H1 (cell line): ENCODE measurements around the gene SPC25. TPM values are rescaled to one million over a fixed set of nuclear protein-coding genes. Genes with fewer than 3 reads are reported as not detected.

ENCODE experiments used
- CTCF ChIA-PET: fragments of 300-600 bp; sonication (Branson Sonifier 250); formaldehyde crosslinking; loops from one replicate; lab custom pipeline; 2021; ENCODE audit not compliant: partially characterized antibody; lab: Charles Lee
- POLR2A ChIA-PET: fragments of 300-600 bp; sonication (Branson Sonifier 250); formaldehyde crosslinking; loops from one replicate; lab custom pipeline; 2021; ENCODE audit warnings: inconsistent platforms; ENCODE audit not compliant: partially characterized antibody; lab: Charles Lee
- DNase-seq, 2 experiments: peaks; one replicate each; pipeline versions ENCODE4 v3.0.0 to v3.0.0-alpha.2; 2010 to 2022; ENCODE audit warnings: low spot score in 2 of 2, low read depth in 1 of 2, mixed read lengths in 1 of 2
- FAIRE-seq: peaks from 2 replicates; lab custom pipeline; 2011; peaks lifted over from hg19 to GRCh38; lab: Jason Lieb, UNC
- H2AFZ ChIP-seq: 2 replicates; pipeline ENCODE4 v1.8.1; 2012; ENCODE audit warnings: low read length, inconsistent platforms
- H2AK5ac ChIP-seq: 2 replicates; pipeline ENCODE4 v1.6.1; 2013; ENCODE audit warnings: low read depth, low read length
- H2BK120ac ChIP-seq: replicated peaks from 2 replicates; pipeline ENCODE3; 2013; ENCODE audit warnings: low read depth, low read length, inconsistent platforms
- H2BK12ac ChIP-seq: 2 replicates; pipeline ENCODE4 v1.6.1; 2013; ENCODE audit warnings: low read depth, low read length
- H2BK15ac ChIP-seq: 2 replicates; pipeline ENCODE4 v1.6.1; 2013; ENCODE audit warnings: low read length
- H2BK20ac ChIP-seq: 2 replicates; pipeline ENCODE4 v1.6.1; 2013; ENCODE audit warnings: low read length
- H2BK5ac ChIP-seq: 2 replicates; pipeline ENCODE4 v1.6.1; 2013; ENCODE audit warnings: low read depth, low read length
- H3K14ac ChIP-seq: 2 replicates; pipeline ENCODE4 v1.6.1; 2013; ENCODE audit warnings: inconsistent platforms; ENCODE audit not compliant: insufficient read length
- H3K18ac ChIP-seq: 2 replicates; pipeline ENCODE4 v1.6.1; 2013; ENCODE audit warnings: low read length; ENCODE audit errors: extremely low read depth
- H3K23ac ChIP-seq: 2 replicates; pipeline ENCODE4 v1.6.1; 2013; ENCODE audit warnings: inconsistent platforms; ENCODE audit not compliant: insufficient read length
- H3K23me2 ChIP-seq: 2 replicates; pipeline ENCODE4 v1.6.1; 2013; ENCODE audit warnings: low read depth, low read length
- H3K27ac ChIP-seq: 2 replicates; pipeline ENCODE4 v1.6.1; 2011; ENCODE audit warnings: low read depth, low read length, inconsistent platforms
- H3K27me3 ChIP-seq, 4 experiments: replicated peaks in 1 of 4; 1 replicate in 1 of 4; 2 replicates in 3 of 4; pipeline versions ENCODE4 v1.6.1 to v1.8.1; 2011 to 2013; ENCODE audit warnings: low read length in 3 of 4, mild to moderate bottlenecking in 3 of 4, inconsistent platforms in 2 of 4, mixed read lengths in 2 of 4, moderate library complexity in 1 of 4; ENCODE audit not compliant: control insufficient read depth in 3 of 4, insufficient read depth in 3 of 4; ENCODE audit errors: extremely low read depth in 1 of 4
- H3K36me3 ChIP-seq, 4 experiments: 2 replicates each; pipeline versions ENCODE4 v1.6.1 to v1.8.1; 2011 to 2013; ENCODE audit warnings: mild to moderate bottlenecking in 4 of 4, low read length in 3 of 4, moderate library complexity in 2 of 4, control low read depth in 1 of 4, inconsistent platforms in 1 of 4; ENCODE audit not compliant: insufficient read depth in 4 of 4, control insufficient read depth in 2 of 4
- H3K4ac ChIP-seq: replicated peaks from 2 replicates; pipeline ENCODE3; 2013; ENCODE audit warnings: low read length, low read depth, mixed read lengths, inconsistent platforms; ENCODE audit not compliant: insufficient read length
- H3K4me1 ChIP-seq, 4 experiments: replicated peaks in 1 of 4; 1 replicate in 1 of 4; 2 replicates in 3 of 4; pipeline versions ENCODE4 v1.6.1 to v1.8.1; 2011 to 2013; ENCODE audit warnings: low read length in 3 of 4, inconsistent platforms in 2 of 4, mixed read lengths in 1 of 4; ENCODE audit not compliant: insufficient read depth in 4 of 4, control insufficient read depth in 3 of 4
- H3K4me2 ChIP-seq, 2 experiments: 2 replicates each; pipeline versions ENCODE4 v1.6.1 to v1.8.1; 2011 to 2013; ENCODE audit warnings: low read depth in 2 of 2, low read length in 2 of 2, control low read depth in 1 of 2, inconsistent platforms in 1 of 2, mild to moderate bottlenecking in 1 of 2; ENCODE audit not compliant: insufficient read depth in 1 of 2
- H3K4me3 ChIP-seq, 4 experiments: fragments of 200-600, 300-600 bp in 1 of 4; sonication (generic), shearing (Covaris generic), sonication (Bioruptor Twin) in 1 of 4; 2 replicates each; pipeline versions ENCODE4 v1.5.1 to v1.8.1; 2011 to 2016; ENCODE audit warnings: low read length in 4 of 4, low read depth in 3 of 4, control low read depth in 2 of 4, inconsistent platforms in 2 of 4, mild to moderate bottlenecking in 2 of 4, mixed read lengths in 1 of 4, moderate library complexity in 1 of 4; ENCODE audit not compliant: insufficient read depth in 2 of 4; ENCODE audit errors: extremely low read depth in 1 of 4
- H3K56ac ChIP-seq: replicated peaks from 2 replicates; pipeline ENCODE3; 2013; ENCODE audit warnings: low read depth, mild to moderate bottlenecking, mixed read lengths, low read length, inconsistent platforms; ENCODE audit not compliant: insufficient read length
- H3K79me1 ChIP-seq: 2 replicates; pipeline ENCODE4 v1.6.1; 2013; ENCODE audit warnings: low read depth, low read length, control low read depth
- H3K79me2 ChIP-seq, 2 experiments: 2 replicates each; pipeline versions ENCODE4 v1.6.1 to v1.8.1; 2012 to 2013; ENCODE audit warnings: low read length in 2 of 2, mild to moderate bottlenecking in 2 of 2, inconsistent platforms in 1 of 2; ENCODE audit not compliant: insufficient read depth in 2 of 2, control insufficient read depth in 1 of 2
- H3K9ac ChIP-seq, 4 experiments: replicated peaks in 1 of 4; 1 replicate in 1 of 4; 2 replicates in 3 of 4; pipeline versions ENCODE4 v1.6.1 to v1.8.1; 2011 to 2013; ENCODE audit warnings: low read depth in 3 of 4, low read length in 3 of 4, control low read depth in 2 of 4, mild to moderate bottlenecking in 2 of 4, moderate library complexity in 2 of 4, inconsistent platforms in 1 of 4; ENCODE audit errors: extremely low read depth in 1 of 4
- H3K9me3 ChIP-seq, 2 experiments: 2 replicates each; pipeline versions ENCODE4 v1.6.1 to v1.8.1; 2012 to 2013; ENCODE audit warnings: mild to moderate bottlenecking in 2 of 2, moderate library complexity in 2 of 2, control low read depth in 1 of 2, inconsistent platforms in 1 of 2, low read depth in 1 of 2, low read length in 1 of 2, mixed read lengths in 1 of 2; ENCODE audit not compliant: insufficient read depth in 2 of 2
- H4K20me1 ChIP-seq, 2 experiments: replicated peaks in 1 of 2; 2 replicates each; pipeline versions ENCODE3 to v1.8.1; 2011 to 2013; ENCODE audit warnings: inconsistent platforms in 2 of 2, low read length in 2 of 2, mild to moderate bottlenecking in 1 of 2; ENCODE audit not compliant: insufficient read depth in 2 of 2, control insufficient read depth in 1 of 2
- H4K5ac ChIP-seq: 2 replicates; pipeline ENCODE4 v1.6.1; 2013; ENCODE audit warnings: low read length, low read depth, mixed read lengths, inconsistent platforms; ENCODE audit not compliant: insufficient read length
- H4K8ac ChIP-seq: 2 replicates; pipeline ENCODE4 v1.8.0; 2013; ENCODE audit warnings: mild to moderate bottlenecking, moderate library complexity, low read length, inconsistent platforms; ENCODE audit not compliant: insufficient read depth; ENCODE audit errors: extremely low read depth
- H4K91ac ChIP-seq: replicated peaks from 2 replicates; pipeline ENCODE3; 2013; ENCODE audit warnings: low read length, mixed read lengths, inconsistent platforms; ENCODE audit not compliant: insufficient read length
- EP300 ChIP-seq, 2 experiments: IDR thresholded peaks; 1 replicate in 1 of 2; 2 replicates in 1 of 2; pipeline ENCODE4 v1.6.1; 2011 to 2012; ENCODE audit warnings: low read depth in 2 of 2, low read length in 2 of 2, mild to moderate bottlenecking in 2 of 2, borderline replicate concordance in 1 of 2, inconsistent platforms in 1 of 2, moderate library complexity in 1 of 2
- GABPA ChIP-seq: IDR thresholded peaks from 2 replicates; pipeline ENCODE4 v1.6.1; 2011; ENCODE audit warnings: mild to moderate bottlenecking, low read length, moderate library complexity, borderline replicate concordance; ENCODE audit not compliant: insufficient read depth
- KDM1A ChIP-seq: fragments of 200-600, 300-600 bp; sonication (generic); IDR thresholded peaks from 2 replicates; pipeline ENCODE4 v1.7.1; 2016; ENCODE audit warnings: mild to moderate bottlenecking, low read length, borderline replicate concordance
- RAD21 ChIP-seq, 2 experiments: IDR thresholded peaks in 1 of 2; conservative IDR thresholded peaks in 1 of 2; 2 replicates each; pipeline ENCODE4 v1.6.1; 2011; ENCODE audit warnings: low read depth in 2 of 2, low read length in 2 of 2, improper control_type of control experiment in 1 of 2, inconsistent platforms in 1 of 2, mild to moderate bottlenecking in 1 of 2, moderate library complexity in 1 of 2
- RBBP5 ChIP-seq: IDR thresholded peaks from 2 replicates; pipeline ENCODE4 v1.7.1; 2012; ENCODE audit warnings: low read depth, mild to moderate bottlenecking, inconsistent platforms, low read length, moderate library complexity, borderline replicate concordance
- SP1 ChIP-seq: IDR thresholded peaks from 2 replicates; pipeline ENCODE4 v1.6.1; 2011; ENCODE audit warnings: low read depth, low read length
- SRF ChIP-seq: IDR thresholded peaks from 2 replicates; pipeline ENCODE4 v1.6.1; 2011; ENCODE audit warnings: mild to moderate bottlenecking, low read depth, low read length, moderate library complexity
- TBP ChIP-seq: IDR thresholded peaks from 2 replicates; pipeline ENCODE4 v1.6.1; 2011; ENCODE audit warnings: low read depth, low read length, improper control_type of control experiment
- WGBS, 2 experiments: shearing (Covaris generic) in 1 of 2; methylation state at CpG; one replicate each; pipeline versions ENCODE4 v1.1.6 to v1.1.7; 2013 to 2015; ENCODE audit warnings: low lambda C conversion rate in 2 of 2, mixed read lengths in 2 of 2, inconsistent platforms in 1 of 2, low coverage in 1 of 2, missing lambda C conversion rate in 1 of 2; ENCODE audit not compliant: insufficient replicate concordance in 2 of 2, insufficient coverage in 1 of 2, insufficient read length in 1 of 2; ENCODE audit errors: extremely low coverage in 1 of 2, missing lambda C conversion rate in 1 of 2; 5-methylcytosine and 5-hydroxymethylcytosine counted together
- polyA plus RNA-seq, 7 experiments: library from polyadenylated mRNA; depleted of rRNA in 3 of 7; stranded (reverse) in 5 of 7; unstranded in 2 of 7; fragments of >200 nt in 5 of 7; fragments of 200-250 nt in 2 of 7; gene quantifications; 1 replicate in 5 of 7; 2 replicates in 1 of 7; 4 replicates in 1 of 7; pipeline versions ENCODE4 v1.2.1 to v1.2.3, GENCODE V29; 2011 to 2013; ENCODE audit warnings: missing spikeins in 2 of 7, mixed read lengths in 2 of 7
- total RNA-seq: library from RNA; stranded (reverse); fragmentation: NEBNext Ultra II Directional; extraction: Animal tissue kit (Norgen Biotek cat#: 25700); gene quantifications from 2 replicates; pipeline ENCODE4 v1.2.1, GENCODE V29; 2021
- TF ChIP-seq, protein P1 (sequence below): IDR thresholded peaks from 2 replicates; pipeline ENCODE4 v1.6.1; 2012; ENCODE audit warnings: inconsistent platforms
- TF ChIP-seq, protein P2 (sequence below), 3 experiments: IDR thresholded peaks; 1 replicate in 2 of 3; 2 replicates in 1 of 3; pipeline versions ENCODE4 v1.5.1 to v1.6.1; 2011; ENCODE audit warnings: low read length in 3 of 3, mild to moderate bottlenecking in 3 of 3, inconsistent platforms in 2 of 3, low read depth in 1 of 3, moderate library complexity in 1 of 3; ENCODE audit not compliant: insufficient read depth in 1 of 3; ENCODE audit errors: control extremely low read depth in 1 of 3

Gene SPC25
- total and polyA plus RNA-seq, 2 of the 8 experiments (the other 6 are each of a cell fraction or from before 2014, with no cell fraction given), result 21.0 to 34.7 TPM

DNA sequence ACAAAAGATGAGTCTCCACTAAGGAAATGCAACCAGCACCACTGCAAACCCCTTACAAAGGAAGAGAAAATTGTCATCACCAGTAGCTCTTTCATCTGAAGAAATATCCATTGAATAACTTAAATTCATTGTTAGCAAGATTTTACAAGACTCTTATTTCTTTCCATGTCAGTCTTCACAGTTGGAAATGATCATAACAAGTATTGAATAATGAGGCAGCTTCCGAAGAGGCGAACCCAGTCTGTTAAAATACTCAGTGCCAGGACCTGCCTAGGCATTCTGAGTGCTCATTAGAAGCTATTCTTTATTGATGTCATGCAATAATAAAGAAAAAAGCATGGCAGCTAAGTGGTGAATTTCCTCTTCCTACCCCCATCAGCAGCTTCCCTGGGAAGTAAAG lies 54.3 kb downstream of the SPC25 start:
- Histone ChIP-seq H3K4ac (no peak overlapping the region), H2BK15ac (no peak overlapping the region), H3K4me2 (no peak overlapping the region), H3K23ac (no peak overlapping the region), H4K5ac (no peak overlapping the region), H3K18ac (no peak overlapping the region), H4K20me1 (no peaks in the 10 kb centered on the region), H2AFZ (no peak overlapping the region), H2BK20ac (no peak overlapping the region), H3K9me3 (no peaks in the 10 kb centered on the region; a peak in 1 of 4 replicates), H3K36me3 (no peaks in the 10 kb centered on the region), H4K8ac (no peak overlapping the region), H2BK120ac (no peak overlapping the region), H3K79me2 (no peaks in the 10 kb centered on the region), H2BK12ac (no peak overlapping the region), H2AK5ac (no peak overlapping the region), H3K79me1 (no peaks in the 10 kb centered on the region), H3K27me3 (no peaks in the 10 kb centered on the region), H3K4me3 (no peak overlapping the region), H2BK5ac (no peak overlapping the region), H3K14ac (no peak overlapping the region), H3K56ac (no peak overlapping the region), H3K9ac (no peak overlapping the region), H3K27ac (no peak overlapping the region), H3K23me2 (no peaks in the 10 kb centered on the region), H4K91ac (no peak overlapping the region), H3K4me1 (no peaks in the 10 kb centered on the region)
- POLR2A ChIA-PET, result interaction anchor here (0.6 kb wide), 1 partner anchor 15 kb away, joined by 3 read pairs; no protein-coding TSS in a partner anchor
- FAIRE-seq (no peak), DNase-seq (no peak)
- 86% methylated on average over 2 of the region's 2 CpGs; no CpG with 5 or more reads in 1 of the 2 experiments for WGBS, 2 experiments
- CTCF ChIA-PET, result interaction anchor here (0.7 to 2.2 kb wide), 5 partner anchors 11 to 488 kb away, joined by 3 to 8 read pairs (median 5); no protein-coding TSS in a partner anchor
- TF ChIP-seq, protein P1, sequence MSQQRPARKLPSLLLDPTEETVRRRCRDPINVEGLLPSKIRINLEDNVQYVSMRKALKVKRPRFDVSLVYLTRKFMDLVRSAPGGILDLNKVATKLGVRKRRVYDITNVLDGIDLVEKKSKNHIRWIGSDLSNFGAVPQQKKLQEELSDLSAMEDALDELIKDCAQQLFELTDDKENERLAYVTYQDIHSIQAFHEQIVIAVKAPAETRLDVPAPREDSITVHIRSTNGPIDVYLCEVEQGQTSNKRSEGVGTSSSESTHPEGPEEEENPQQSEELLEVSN, result no peak
- TF ChIP-seq GABPA (no peak), KDM1A (no peak), SRF (no peak), EP300 (IDR thresholded peaks at IDR 0.05; ENCODE audit: borderline replicate concordance in 1 of 2, low read depth in 2 of 2, low read length in 2 of 2) (no peak), RBBP5 (no peak), SP1 (no peak), RAD21 (IDR thresholded peaks at IDR 0.05 in 1 of 2, conservative IDR thresholded peaks at IDR 0.05 in 1 of 2; ENCODE audit: low read depth in 2 of 2, low read length in 2 of 2) (no peak), TBP (no peak)
- TF ChIP-seq, protein P2, sequence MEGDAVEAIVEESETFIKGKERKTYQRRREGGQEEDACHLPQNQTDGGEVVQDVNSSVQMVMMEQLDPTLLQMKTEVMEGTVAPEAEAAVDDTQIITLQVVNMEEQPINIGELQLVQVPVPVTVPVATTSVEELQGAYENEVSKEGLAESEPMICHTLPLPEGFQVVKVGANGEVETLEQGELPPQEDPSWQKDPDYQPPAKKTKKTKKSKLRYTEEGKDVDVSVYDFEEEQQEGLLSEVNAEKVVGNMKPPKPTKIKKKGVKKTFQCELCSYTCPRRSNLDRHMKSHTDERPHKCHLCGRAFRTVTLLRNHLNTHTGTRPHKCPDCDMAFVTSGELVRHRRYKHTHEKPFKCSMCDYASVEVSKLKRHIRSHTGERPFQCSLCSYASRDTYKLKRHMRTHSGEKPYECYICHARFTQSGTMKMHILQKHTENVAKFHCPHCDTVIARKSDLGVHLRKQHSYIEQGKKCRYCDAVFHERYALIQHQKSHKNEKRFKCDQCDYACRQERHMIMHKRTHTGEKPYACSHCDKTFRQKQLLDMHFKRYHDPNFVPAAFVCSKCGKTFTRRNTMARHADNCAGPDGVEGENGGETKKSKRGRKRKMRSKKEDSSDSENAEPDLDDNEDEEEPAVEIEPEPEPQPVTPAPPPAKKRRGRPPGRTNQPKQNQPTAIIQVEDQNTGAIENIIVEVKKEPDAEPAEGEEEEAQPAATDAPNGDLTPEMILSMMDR (IDR thresholded peaks at IDR 0.05; ENCODE audit: control extremely low read depth in 1 of 3, insufficient read depth in 1 of 3, low read depth in 1 of 3, low read length in 3 of 3), result no peak
